ENCODE measurements around the gene FNDC10. TPM values are rescaled to one million over a fixed set of nuclear protein-coding genes. Genes with fewer than 3 reads are reported as not detected.

FNDC10 gene
- total RNA-seq, 1 experiment from 2014 or later: 8.4 TPM

DNA sequence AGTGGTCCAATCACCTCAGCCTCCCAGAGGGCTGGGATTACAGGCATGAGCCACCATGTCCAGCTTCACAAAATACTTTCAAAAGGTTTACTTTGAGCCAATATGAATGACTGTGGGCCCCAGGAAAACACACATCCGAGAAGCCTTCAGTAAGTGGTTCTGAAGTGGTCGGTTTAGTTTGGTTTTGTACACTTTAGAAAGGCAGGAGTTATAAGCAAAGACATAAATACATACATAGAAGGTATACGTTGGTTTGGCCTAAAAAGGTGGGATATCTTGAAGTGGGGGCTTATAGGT is 12.1 kb upstream of the FNDC10 start:
- no peak overlapping the region for H3K27ac ChIP-seq (ENCODE audit: low read depth, low read length)
- H2AFZ ChIP-seq (ENCODE audit: low read depth, low read length, poor library complexity, severe bottlenecking): no peak overlapping the region
- CTCF ChIA-PET: no interaction called here
- POLR2A ChIA-PET: no interaction called here
- ATAC-seq (no peak), DNase-seq (ENCODE audit: low read depth, low spot score) (no peak)
- no peaks in the 10 kb centered on the region for H3K36me3 ChIP-seq (ENCODE audit: control insufficient read depth in 1 of 2, insufficient read depth in 2 of 2, low read length in 2 of 2)
- H3K9me2 ChIP-seq (ENCODE audit: insufficient read depth): no peaks in the 10 kb centered on the region
- no peaks in the 10 kb centered on the region for H3K27me3 ChIP-seq (ENCODE audit: insufficient read depth, low read length)
- H3K9me3 ChIP-seq (ENCODE audit: control insufficient read depth in 1 of 2, insufficient read depth in 1 of 2, low read depth in 1 of 2, low read length in 2 of 2): no peaks in the 10 kb centered on the region
- peaks cover 9% of the 10 kb centered on the region; the same call in 1 of the 2 replicates for H3K79me2 ChIP-seq (ENCODE audit: insufficient read depth, low read length)
- no TSS peak for BruUV-seq (replicated peaks)
- intact Hi-C loops (cut with micrococcal nuclease): loop anchor here (10.0 kb wide), 1 partner anchor 267 kb away; the partner anchor contains the start of gene DVL1
- RAD21 ChIA-PET (ENCODE audit: low non-redundant PET in 1 of 2, low total read pairs in 2 of 2, uncharacterized antibody in 2 of 2, unreplicated experiment in 2 of 2): no interaction called here
- peaks cover 7 to 19% of the 10 kb centered on the region in 2 experiments; a peak in 3 of 4 replicates for H3K4me1 ChIP-seq (ENCODE audit: control insufficient read depth in 1 of 2, insufficient read depth in 2 of 2, low read length in 2 of 2)
- H3K9ac ChIP-seq (ENCODE audit: low read length): no peak overlapping the region
- no peak overlapping the region for H3K4me3 ChIP-seq (replicated peaks in 1 of 2; ENCODE audit: low read depth in 1 of 2, low read length in 2 of 2)
- 0 out of 2 replicates have a peak, but pooled peaks cover 3% of the 10 kb centered on the region for H4K20me1 ChIP-seq (ENCODE audit: insufficient read depth)
- no peak overlapping the region for H3K4me2 ChIP-seq (ENCODE audit: low read length)
- no peak for TF ChIP-seq POLR2A (IDR thresholded peaks at IDR 0.05; ENCODE audit: borderline replicate concordance, extremely low read depth, insufficient read depth, insufficient read length)

DNA sequence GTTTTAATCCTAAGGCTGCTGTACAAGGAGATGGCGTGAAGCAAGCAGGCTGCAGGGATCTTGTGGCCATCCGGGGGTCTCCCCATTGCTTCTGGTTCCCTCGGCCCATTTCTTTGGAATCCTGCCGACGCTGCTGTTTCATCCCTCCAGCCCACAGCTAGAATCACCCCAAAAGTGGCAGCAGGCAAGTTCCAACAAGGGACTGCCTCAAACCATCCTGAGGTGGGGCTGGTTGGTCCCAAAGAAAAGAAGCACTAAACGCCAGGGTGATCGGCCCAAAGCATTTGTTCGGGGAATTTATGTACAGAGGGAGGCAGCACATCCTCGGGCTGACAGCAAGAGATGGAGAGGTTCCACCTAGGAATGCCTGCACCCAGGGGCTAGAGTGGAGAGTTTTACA is 10.9 kb upstream of the FNDC10 start:
- Histone ChIP-seq H3K9ac (ENCODE audit: low read length) (no peak overlapping the region), H3K9me3 (ENCODE audit: control insufficient read depth in 1 of 2, insufficient read depth in 1 of 2, low read depth in 1 of 2, low read length in 2 of 2) (no peaks in the 10 kb centered on the region), H3K79me2 (ENCODE audit: insufficient read depth, low read length) (peaks cover 9% of the 10 kb centered on the region; the same call in 1 of the 2 replicates), H3K36me3 (ENCODE audit: control insufficient read depth in 1 of 2, insufficient read depth in 2 of 2, low read length in 2 of 2) (no peaks in the 10 kb centered on the region), H3K4me1 (ENCODE audit: control insufficient read depth in 1 of 2, insufficient read depth in 2 of 2, low read length in 2 of 2) (peaks cover 3 to 11% of the 10 kb centered on the region in 2 experiments; a peak in 3 of 4 replicates), H3K4me2 (ENCODE audit: low read length) (no peak overlapping the region), H4K20me1 (ENCODE audit: insufficient read depth) (0 out of 2 replicates have a peak, but pooled peaks cover 3% of the 10 kb centered on the region), H3K9me2 (ENCODE audit: insufficient read depth) (no peaks in the 10 kb centered on the region), H3K27ac (ENCODE audit: low read depth, low read length) (no peak overlapping the region), H2AFZ (ENCODE audit: low read depth, low read length, poor library complexity, severe bottlenecking) (no peak overlapping the region), H3K27me3 (ENCODE audit: insufficient read depth, low read length) (no peaks in the 10 kb centered on the region), H3K4me3 (replicated peaks in 1 of 2; ENCODE audit: low read depth in 1 of 2, low read length in 2 of 2) (no peak overlapping the region)
- intact Hi-C loops (cut with micrococcal nuclease): loop anchor here (10.0 kb wide), 1 partner anchor 266 kb away; the partner anchor contains the start of gene DVL1
- DNase-seq (ENCODE audit: low read depth, low spot score) (no peak), ATAC-seq (no peak)
- TF ChIP-seq EZH2phosphoT487 (IDR thresholded peaks at IDR 0.05; ENCODE audit: borderline replicate concordance) (no peak), ELF1 (IDR thresholded peaks at IDR 0.05; ENCODE audit: borderline replicate concordance, low read depth) (no peak), ZNF274 (IDR thresholded peaks at IDR 0.05; ENCODE audit: low read depth, low read length) (no peak), CBX3 (IDR thresholded peaks at IDR 0.05; ENCODE audit: low read depth) (no peak), POLR2AphosphoS5 (IDR thresholded peaks at IDR 0.05; ENCODE audit: low read depth, low read length) (no peak), JUND (IDR thresholded peaks at IDR 0.05) (no peak), RAD21 (IDR thresholded peaks at IDR 0.05; ENCODE audit: low read depth) (no peak), EZH2 (IDR thresholded peaks at IDR 0.05) (no peak), EGR1 (IDR thresholded peaks at IDR 0.05; ENCODE audit: low read depth) (no peak), SP1 (IDR thresholded peaks at IDR 0.05; ENCODE audit: low read depth) (no peak), REST (IDR thresholded peaks at IDR 0.05; ENCODE audit: low read depth) (no peak), CEBPB (IDR thresholded peaks at IDR 0.05; ENCODE audit: low read depth) (no peak)
- TF ChIP-seq, protein P1, sequence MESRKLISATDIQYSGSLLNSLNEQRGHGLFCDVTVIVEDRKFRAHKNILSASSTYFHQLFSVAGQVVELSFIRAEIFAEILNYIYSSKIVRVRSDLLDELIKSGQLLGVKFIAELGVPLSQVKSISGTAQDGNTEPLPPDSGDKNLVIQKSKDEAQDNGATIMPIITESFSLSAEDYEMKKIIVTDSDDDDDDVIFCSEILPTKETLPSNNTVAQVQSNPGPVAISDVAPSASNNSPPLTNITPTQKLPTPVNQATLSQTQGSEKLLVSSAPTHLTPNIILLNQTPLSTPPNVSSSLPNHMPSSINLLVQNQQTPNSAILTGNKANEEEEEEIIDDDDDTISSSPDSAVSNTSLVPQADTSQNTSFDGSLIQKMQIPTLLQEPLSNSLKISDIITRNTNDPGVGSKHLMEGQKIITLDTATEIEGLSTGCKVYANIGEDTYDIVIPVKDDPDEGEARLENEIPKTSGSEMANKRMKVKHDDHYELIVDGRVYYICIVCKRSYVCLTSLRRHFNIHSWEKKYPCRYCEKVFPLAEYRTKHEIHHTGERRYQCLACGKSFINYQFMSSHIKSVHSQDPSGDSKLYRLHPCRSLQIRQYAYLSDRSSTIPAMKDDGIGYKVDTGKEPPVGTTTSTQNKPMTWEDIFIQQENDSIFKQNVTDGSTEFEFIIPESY (IDR thresholded peaks at IDR 0.05; ENCODE audit: extremely low read depth, insufficient replicate concordance, low read length): no peak
- CTCF ChIA-PET: no interaction called here
- POLR2A ChIA-PET: no interaction called here
- BruUV-seq (replicated peaks): no TSS peak
- RAD21 ChIA-PET (ENCODE audit: low non-redundant PET in 1 of 2, low total read pairs in 2 of 2, uncharacterized antibody in 2 of 2, unreplicated experiment in 2 of 2): no interaction called here

Data from HCT116 (cell line).